T-helper 1 cell (primary cell): Measurements from ENCODE around the gene PDLIM7.
A peak's percentile ranks its signal among the peaks of the same experiment; 100 is the strongest.

Source experiments
- DNase-seq, 5 donors: peaks; one replicate each; pipeline ENCODE4 v3.0.0-alpha.2; 2012 to 2020

PDLIM7 gene

DNA sequence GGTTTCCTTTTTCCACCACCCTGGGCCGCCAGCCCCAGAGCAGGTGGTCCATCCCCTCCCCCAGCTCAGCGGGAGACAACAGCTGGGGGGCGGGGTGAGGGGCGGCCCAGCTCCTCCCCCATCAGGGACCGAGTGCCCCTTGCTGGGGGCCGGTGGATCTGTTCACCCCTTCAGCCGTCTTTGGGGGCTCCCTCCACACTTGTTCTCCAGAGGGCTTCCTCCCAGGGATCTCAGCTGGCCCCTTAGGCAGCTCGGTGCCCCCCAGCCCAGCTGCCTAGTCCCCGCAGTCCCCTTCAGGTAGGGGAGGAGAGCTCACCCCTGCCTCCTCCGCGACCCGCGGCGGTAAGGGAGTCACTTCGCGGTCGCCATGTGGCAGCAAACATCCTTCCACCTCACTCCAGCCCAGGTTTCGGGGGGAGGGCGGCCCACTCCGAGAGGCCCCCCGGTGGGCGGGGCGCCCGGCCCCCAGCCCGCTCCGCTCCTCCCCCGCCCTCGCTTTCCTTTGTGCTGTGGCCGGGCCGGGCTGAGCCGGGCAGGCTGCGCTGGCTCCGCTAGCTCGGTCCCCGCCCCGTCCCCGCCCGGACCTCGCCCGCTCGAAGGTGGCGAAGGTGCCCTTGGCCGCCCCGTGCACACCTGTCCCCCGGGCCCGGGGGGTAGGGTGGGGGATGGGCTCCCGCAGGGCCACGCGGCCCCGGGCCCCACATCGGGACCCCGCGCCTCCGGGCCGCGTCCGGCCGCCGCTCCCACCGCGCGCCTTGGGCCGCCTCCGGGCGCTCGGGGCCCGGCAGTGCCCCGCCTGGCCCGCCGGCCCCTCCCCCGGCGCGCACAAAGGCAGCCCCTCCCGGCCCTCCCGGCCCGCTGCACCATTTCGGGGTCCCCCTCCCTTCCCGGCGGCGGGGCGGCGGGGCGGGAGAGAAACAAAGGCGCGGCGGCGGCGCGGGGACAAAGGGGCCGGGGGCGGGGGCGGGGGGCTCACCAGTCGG lies 24.7 kb downstream of the PDLIM7 start:
- peak in 3 of 5 donors; percentile 27 to 36 (median 35) for DNase-seq

DNA sequence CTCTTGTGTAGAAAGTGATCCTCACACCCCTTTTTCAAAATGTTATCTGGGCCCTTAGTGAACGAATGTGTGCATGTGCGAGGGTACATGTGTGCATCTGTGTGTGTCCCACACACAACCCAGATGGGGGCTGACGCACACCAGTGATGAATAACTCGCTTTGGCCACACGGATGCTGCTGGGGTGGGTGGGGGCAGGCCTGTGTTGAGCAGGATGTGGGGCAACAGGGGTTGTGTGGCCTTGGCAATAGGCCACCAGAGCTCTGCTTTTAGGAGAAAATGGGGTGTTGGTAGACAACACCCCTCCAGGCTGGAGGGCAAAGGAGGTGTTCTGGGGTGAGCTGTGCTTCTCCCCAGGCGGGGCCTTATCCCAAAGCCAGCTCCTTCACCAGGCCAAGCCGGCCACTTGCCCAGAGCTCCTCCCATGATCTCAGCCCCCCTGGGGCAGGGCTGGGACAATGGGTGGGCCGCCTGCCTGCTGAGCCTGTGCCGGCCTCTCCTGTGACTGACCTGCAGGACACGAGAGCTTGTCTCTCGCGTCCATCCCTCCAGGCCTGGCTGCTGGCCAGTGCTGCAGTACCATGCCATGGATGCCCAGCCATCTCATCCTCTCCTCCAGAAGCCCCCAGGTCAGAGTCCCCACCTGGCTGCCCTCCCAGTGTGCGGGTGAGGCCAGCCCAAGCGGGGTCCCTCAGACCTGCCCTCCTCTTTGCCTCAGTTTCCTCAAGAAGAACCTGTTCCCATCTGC lies 25.6 kb downstream of the PDLIM7 start:
- DNase-seq: no peak

DNA sequence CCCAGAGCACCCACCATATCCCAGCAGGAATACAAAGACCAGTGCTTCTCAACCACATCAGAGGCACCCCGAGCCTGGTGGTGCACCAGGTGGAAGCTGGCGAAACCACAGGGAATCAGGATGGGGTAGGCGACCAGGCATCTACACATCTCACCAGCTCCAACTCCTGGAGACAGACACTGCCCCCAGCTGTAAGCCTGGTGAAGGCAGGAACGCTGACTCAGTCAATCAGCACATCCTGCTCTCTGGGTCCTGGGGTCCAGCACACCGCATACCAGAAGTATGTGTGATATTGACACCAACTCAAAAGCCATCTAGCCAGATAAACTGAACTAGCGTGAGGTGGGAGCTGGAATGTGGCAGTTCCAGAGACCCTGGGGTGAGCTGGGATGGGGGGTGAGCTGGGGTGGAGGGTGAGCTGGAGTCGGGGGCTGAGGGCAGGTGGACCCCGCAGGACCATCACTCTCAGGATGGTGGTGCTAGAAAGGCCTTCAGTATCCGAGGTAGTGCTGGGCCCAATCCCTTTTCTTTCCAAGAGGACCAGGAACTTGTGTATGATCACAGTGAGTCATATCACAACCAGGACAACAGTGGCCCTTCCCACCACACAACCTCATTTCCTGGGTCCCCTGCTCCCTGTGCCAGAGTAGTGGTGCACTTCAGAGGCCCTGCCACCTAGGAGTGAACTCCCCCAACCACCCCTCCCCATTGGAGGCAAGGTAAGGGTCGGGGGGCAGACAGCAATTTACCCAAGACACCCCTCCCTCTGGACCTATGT lies 26.5 kb downstream of the PDLIM7 start:
- no peak for DNase-seq

DNA sequence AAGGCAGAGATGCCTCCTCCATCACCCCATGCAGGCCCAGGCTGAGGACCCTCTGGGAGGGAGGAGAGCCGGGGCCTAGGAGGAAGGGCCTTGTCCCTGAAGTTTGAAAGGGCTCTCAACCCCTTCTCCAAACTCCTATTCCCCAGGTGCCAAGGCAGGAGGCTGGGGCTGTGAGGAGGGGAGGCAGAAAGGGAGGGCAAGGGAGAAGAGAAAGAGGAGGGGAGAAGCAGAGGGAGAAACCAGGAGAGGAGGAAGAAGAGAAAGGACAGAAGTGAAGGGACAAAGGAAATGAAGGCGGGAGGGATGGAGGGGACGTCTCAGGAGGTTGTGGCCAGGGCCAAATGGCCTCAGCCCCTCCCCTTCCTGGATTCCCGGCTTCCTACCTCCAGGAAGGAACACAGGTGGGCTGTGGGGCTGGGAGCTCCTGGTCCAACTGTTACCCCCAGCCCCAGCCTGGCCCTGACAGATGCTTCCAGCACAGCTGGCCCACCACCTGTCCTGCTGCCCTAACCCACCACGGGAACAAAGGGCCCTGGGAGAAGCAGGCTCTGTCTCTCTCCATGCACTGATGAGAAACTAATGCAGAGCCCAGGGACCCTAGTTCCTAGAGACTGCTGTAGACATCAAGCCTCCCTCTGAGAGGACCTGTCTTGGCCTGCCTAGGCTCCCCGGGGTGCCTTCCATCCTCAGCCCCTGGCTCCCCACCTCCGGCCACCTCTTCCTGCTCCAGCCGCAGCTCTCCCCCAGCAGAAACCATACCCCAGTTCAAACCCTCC lies 27.5 kb downstream of the PDLIM7 start:
- DNase-seq: no peak

DNA sequence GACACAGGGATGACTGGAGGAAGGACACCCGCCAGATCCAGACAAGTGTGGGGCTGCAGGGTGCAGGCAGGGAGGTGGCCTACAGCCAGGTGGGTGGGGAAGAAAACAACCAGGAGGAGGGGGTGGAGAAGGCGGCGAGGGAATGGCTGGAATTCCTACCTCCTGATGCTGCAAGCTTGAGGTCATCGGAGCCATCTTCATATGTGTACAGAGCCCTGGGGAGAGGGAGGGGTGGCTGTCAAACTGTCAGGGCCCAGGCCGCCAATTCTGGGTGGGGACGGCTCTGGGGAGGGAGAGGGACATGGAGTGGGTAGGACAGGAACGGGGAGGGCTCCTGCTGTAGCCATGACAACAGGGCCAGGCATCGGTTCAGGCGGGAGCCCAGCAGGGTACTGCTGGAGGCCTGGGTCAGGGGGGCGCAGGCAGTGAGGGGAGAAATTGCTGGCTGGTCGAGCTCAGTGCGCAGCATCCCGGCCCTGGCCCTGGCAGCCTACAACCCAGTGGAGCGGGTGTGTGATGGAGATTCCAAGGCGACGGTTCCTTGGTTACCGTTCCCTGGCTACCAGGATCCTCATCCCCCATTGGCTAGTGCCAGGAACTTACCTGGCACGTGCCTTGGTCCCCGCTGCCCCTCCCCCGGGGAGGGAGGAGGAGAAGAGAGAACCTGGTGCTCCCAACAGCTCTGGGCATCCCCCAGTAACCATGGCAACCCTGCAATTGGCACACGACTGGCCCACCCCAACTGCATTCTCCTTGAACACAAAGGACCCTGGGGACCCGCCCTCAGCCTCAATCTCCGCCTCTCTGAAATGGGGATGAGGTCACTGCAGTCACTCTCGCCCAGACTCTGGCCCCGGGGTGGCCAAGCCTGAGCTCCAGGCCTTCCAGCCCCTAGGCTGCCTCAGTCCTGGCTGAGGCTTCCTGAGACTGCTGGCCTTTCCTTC lies 28.4 kb downstream of the PDLIM7 start:
- no peak for DNase-seq

DNA sequence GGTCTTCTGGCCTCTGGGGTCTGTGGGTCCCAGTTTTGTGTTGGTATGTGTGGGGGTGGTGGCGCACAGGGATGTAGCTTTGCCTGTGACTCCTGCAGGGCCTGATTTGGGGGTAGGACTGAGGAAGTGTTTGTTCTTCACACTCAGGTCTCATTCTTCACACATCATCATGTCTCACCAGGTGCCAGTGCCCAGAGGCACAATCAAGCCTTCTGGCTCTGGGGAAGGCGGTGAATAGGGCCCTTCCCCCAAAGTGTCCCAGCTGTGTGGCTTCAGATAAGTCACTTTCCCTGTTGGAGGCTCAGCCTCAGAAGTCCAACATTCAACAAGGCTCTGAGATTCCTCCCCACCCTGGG lies 29.1 kb downstream of the PDLIM7 start:
- DNase-seq: no peak

DNA sequence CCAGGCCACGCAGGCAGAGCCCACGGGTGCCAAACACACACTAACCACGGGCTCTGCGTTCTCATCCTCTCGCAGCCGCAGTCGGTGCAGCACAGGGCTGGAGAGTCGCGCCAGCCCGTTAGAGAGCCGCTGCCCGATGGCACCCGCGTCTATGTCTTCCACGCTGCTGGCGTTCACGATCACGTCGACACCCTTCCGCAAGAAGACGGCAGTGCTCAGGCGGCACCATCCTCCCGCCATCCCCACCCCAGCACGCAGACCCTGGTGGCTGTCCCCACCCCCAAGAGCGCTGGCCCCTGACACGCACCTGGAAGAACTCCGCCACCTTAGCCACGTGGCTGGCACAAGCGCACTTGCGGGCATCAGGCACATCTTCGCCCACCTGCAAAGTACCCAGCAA lies 30.0 kb downstream of the PDLIM7 start:
- no peak for DNase-seq

DNA sequence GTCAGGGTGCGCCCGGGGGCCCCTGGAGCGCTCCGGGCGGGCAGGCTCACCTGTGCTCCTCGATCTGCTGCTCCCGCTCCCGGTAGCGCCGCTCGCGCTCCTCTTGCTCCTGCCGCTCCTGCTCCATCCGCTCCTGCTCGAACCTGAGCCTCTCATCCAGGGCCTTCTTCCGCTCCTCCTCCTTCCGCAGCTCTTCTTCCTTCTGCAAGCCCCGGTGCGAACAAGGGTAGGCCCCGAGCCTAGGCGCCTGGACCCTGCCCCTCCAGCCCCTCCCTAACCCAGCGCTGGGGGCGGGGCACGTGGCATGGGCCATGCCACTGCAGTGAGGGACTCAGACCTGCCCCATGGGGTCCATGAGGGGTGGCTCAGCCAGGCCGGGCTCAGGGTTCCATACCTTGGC lies 30.5 kb downstream of the PDLIM7 start:
- DNase-seq: no peak

DNA sequence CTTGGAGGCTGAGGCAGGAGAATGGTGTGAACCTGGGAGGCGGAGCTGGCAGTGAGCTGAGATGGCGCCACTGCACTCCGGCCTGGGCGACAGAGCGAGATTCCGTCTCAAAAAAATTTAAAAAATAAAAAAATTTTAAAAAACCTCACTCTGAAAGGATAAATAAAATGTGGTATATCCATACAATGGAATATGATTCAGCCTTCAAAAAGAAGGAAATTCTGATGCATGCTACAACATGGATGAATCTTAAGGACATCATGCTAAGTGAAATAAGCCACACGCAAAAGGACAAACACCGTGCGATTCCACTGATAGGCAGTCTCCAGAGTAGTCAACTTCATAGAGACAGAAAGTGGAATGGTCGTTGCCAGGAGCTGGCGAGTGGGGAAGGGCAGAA lies 32.4 kb downstream of the PDLIM7 start:
- no peak for DNase-seq

DNA sequence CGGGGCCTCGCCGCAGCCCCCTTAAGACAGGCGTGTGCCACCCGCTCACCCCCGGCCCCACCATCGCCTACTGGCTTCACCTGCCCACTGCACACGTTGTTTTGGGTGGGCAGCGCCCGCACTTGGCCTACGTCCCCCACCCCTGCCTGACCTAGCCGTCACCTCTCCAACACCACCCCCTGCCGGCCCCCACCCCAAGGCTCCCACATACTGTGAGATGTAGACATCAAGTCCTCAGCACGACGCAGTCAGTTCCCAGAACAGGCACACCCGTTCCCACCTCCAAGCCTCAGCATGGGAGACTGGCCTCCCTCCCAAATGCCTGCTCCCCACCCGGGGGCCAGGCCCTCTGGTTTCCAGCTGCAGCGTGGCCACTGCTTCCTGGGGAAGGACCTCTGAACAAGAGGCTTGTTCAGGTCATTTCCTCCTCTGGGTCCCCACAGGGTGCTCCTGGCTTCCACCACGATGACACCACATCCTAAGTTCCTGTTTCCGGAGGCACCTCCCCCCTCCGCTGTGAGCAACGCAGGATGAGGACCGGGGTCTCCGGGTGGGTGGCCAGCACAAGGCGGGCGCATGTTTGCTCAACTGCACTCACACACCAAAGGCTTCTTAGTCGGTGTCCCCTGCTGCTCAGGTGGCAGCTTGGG lies 35.3 kb downstream of the PDLIM7 start:
- no peak for DNase-seq

DNA sequence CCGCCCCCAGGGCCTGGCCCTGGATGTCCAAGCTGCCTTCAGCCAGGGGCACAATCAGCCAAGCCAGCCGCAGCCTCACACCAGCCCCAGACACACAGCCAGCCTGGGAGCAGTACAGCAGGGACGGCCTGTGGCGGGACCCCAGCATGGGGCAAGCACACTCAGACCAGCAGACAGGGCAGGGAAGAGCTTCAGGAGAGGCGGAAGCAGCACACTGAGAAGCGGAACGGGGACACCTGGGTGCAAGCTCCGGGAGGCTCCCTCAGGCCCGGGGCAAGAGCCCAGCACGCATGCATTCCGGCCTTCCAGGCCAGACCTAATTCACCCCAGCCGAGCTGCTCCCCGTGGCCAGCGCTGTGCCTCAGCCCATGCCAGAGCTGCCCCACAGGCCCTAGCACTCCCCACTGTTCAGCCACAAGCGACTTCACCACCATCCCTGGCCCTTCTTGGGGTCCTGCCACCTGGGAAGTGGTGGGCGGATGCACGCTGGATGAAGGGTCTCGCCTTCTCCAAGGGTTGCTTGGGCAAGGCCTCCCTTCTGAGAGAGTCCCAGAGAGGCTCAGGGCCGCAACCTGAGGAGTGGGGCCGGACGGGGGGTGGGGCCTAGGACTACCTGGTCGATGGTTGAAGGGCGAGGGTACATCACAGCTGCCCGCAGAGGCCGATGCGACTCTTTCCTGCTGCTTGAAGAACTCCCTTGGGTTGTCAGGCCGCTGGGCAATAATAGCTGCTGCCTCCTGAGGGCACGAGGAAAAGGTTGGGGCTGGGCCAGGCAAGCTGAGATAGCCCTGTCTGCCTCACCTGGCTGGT lies 37.4 kb downstream of the PDLIM7 start:
- no peak for DNase-seq

DNA sequence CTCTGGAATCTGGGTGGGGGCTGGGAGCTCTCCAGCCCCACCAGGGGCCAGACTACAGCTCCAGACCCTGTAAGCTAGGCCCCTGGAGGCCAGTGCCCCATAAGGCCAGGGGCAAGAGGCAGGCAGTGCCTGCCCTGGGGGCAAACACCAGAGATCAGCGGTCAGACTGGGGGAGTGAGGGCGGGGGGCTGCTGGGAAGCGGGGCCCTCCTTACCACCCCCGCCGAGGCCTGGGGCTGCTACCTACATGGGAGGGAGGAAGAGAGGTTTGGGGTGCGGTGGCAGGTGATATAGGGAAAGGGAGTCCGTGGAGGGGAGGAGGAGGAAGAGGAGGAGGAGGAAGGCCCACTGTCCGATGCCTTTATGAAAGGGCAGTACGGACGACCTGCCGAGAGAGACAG lies 38.0 kb downstream of the PDLIM7 start:
- DNase-seq: no peak

DNA sequence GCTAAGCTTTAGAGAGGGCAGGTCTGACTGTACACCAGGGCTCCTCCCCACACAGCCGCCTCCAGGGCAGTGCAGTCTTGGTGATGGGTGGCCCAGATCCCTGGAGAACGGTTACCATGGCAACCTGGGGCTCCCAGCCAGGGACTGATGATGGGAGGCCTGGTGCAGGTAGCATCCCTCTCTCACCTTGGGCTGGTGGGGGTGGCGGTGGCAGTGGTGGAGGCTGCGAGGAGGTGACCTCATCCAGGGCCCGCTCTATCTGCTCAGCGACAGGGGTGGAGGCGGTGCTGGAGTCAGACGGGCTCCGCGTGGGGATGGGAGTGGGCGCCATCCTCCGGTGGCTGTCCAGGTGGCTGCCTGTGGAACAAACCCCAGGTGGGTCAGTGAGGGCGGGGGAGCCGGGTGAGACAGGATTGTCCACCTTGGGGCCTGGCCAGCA lies 38.5 kb downstream of the PDLIM7 start:
- no peak for DNase-seq

DNA sequence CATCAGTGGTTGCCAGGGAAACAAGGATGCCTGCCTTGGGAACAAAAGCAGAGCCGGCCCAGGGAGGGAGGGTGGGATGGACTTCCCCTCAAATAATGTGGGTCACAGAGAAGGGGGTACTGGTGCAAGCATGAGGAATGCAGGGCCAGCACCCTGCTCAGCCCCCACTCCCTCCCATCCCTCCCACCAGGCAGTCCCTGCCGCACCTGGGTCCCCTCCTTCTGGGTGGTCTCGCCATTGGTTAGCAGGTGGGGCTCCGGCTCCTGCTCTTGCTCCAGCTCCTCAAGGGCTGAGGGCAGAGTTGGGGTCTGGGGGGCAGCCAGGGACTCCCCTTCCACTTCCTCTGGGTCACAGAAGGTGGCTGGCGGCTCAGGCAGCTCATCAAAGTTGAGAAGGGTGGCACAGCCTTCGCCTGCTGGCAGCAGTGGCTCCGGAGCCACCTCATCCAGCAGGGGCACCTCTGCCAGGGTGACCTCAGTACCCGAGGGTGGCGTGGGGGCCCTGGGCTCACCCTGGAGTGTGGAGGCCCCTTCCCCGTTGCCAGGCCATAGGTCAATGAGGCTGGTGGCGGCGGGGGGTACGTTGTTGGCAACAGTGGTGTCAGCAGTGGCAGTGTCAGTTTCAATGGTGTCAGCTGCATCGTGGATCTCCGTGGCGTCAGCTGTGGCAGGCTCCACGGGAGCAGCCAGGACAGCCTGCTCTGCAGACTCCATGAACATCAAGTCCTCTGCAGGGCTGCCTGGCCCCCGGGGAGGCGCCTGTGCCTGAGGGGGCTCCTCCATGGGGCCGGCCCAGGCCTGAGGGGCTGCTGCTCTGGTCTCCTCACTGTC lies 39.3 kb downstream of the PDLIM7 start:
- DNase-seq: no peak

DNA sequence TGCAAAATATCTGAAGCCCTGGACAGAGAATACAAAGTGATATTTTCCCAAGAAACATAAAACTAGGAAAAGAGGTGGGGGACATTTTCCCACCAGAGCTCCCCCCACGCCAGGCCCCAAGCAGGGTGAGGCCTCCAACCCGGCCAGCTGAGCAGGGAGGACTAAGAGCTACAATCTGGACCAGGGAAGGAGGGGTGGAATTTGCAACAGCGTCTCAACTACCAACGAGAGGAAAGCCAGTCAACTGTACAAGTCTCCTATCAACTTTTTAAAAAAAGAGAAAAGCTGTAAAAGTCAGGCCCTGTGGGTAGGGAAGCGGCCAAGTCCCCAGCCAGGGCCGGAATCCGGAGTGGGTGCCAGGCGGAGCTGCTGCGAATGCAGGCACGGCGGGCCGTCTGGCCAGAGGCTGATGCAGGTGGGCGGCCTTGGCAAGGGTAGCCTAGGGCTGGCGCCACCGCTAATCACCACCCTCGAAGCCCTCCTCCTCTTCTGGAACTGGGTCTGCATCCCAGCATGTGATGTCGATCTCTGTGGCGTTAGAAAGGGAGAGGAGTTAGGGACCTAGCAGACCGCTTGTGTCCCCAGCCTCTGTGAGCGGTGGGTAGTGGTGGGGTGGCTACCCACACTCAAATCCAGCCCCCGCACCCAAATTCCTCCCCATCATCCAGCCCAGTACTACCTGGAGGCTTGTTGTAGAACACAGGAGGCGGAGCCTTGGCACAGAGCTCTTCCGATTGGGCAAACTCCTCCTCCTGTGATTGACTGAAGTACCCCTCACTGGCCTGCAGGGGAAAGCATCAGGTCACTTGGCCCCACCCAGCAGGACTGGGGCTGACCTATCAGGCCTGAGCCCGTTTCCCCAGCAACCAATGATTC lies 40.2 kb downstream of the PDLIM7 start:
- peak in 3 of 5 donors; percentile 32 to 80 (median 34) for DNase-seq

DNA sequence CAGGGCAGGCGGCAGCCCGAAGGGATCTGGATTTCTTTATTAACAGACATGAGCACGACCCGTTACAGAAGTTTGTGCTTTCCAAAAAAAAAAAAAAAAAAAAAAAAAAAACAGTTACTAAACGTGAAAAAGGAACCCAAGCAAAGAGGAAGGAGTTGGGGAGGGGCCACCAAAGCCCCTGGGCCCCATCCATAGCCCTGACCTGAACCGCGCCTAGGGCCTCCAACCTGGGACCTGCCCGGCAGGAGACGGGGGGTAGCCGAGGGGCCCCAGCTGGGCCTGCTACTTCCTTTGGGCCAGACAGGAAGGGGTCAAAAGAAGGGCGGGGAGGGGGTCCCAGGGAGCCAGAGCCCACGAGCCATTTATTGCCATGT lies 40.8 kb downstream of the PDLIM7 start:
- DNase-seq: no peak
